H9 (cell line): Measurements from ENCODE around the gene PIGM. TPM values are rescaled to one million over a fixed set of nuclear protein-coding genes. Genes with fewer than 3 reads are reported as not detected.

Experiments
- DNase-seq: peaks from one replicate; pipeline ENCODE4 v3.0.0-alpha.2; 2017
- H2AFZ ChIP-seq: one replicate; pipeline ENCODE4 v1.6.1; 2013; ENCODE audit warnings: mild to moderate bottlenecking, low read length, control low read depth, moderate library complexity
- H2AK5ac ChIP-seq: 2 replicates; pipeline ENCODE4 v1.6.1; 2013; ENCODE audit warnings: low read length, control low read depth, mixed read lengths; ENCODE audit not compliant: insufficient read length
- H2BK120ac ChIP-seq: one replicate; pipeline ENCODE4 v1.6.1; 2013; ENCODE audit warnings: low read depth, mild to moderate bottlenecking, low read length, control low read depth, inconsistent platforms; ENCODE audit not compliant: poor library complexity, severe bottlenecking
- H2BK12ac ChIP-seq: 2 replicates; pipeline ENCODE4 v1.6.1; 2013; ENCODE audit warnings: low read length, control low read depth, mixed read lengths, low read depth; ENCODE audit not compliant: insufficient read length
- H2BK15ac ChIP-seq: 2 replicates; pipeline ENCODE4 v1.6.1; 2013; ENCODE audit warnings: low read depth, low read length, control low read depth
- H2BK20ac ChIP-seq: one replicate; pipeline ENCODE4 v1.6.1; 2013; ENCODE audit warnings: low read depth, mild to moderate bottlenecking, low read length, control low read depth, inconsistent platforms; ENCODE audit not compliant: poor library complexity, severe bottlenecking
- H2BK5ac ChIP-seq: 2 replicates; pipeline ENCODE4 v1.6.1; 2013; ENCODE audit warnings: low read length, control low read depth, mixed read lengths; ENCODE audit not compliant: insufficient read length
- H3K14ac ChIP-seq: 2 replicates; pipeline ENCODE4 v1.6.1; 2013; ENCODE audit warnings: low read length, control low read depth; ENCODE audit not compliant: insufficient read depth
- H3K18ac ChIP-seq: 2 replicates; pipeline ENCODE4 v1.6.1; 2013; ENCODE audit warnings: low read depth, mild to moderate bottlenecking, mixed read lengths, low read length, control low read depth; ENCODE audit not compliant: insufficient read length
- H3K23ac ChIP-seq: 2 replicates; pipeline ENCODE4 v1.6.1; 2013; ENCODE audit warnings: low read length, control low read depth, mixed read lengths, low read depth; ENCODE audit not compliant: insufficient read length
- H3K23me2 ChIP-seq: 2 replicates; pipeline ENCODE4 v1.6.1; 2013; ENCODE audit warnings: low read depth, mild to moderate bottlenecking, mixed read lengths, low read length, control low read depth; ENCODE audit not compliant: insufficient read length, poor library complexity, severe bottlenecking
- H3K27ac ChIP-seq: 2 replicates; pipeline ENCODE4 v1.5.1; 2013; ENCODE audit warnings: low read length, control low read depth, mixed read lengths, low read depth; ENCODE audit not compliant: insufficient read length
- H3K27me3 ChIP-seq: 2 replicates; pipeline ENCODE4 v1.6.1; 2013; ENCODE audit warnings: low read length, control low read depth, inconsistent platforms; ENCODE audit not compliant: insufficient read depth
- H3K4ac ChIP-seq: 2 replicates; pipeline ENCODE4 v1.6.1; 2013; ENCODE audit warnings: low read depth, mild to moderate bottlenecking, control low read depth, inconsistent platforms, low read length, moderate library complexity
- H3K4me1 ChIP-seq: 2 replicates; pipeline ENCODE4 v1.6.1; 2013; ENCODE audit warnings: low read length, control low read depth, inconsistent platforms; ENCODE audit not compliant: insufficient read depth
- H3K4me2 ChIP-seq: 2 replicates; pipeline ENCODE4 v1.6.1; 2013; ENCODE audit warnings: low read length, control low read depth, mixed read lengths; ENCODE audit not compliant: insufficient read length, insufficient read depth
- H3K56ac ChIP-seq: 2 replicates; pipeline ENCODE4 v1.6.1; 2013; ENCODE audit warnings: low read depth, mild to moderate bottlenecking, mixed read lengths, low read length, control low read depth; ENCODE audit not compliant: insufficient read length
- H3K79me1 ChIP-seq: 2 replicates; pipeline ENCODE4 v1.6.1; 2013; ENCODE audit warnings: low read depth, mild to moderate bottlenecking, moderate library complexity, low read length, control low read depth, inconsistent platforms; ENCODE audit not compliant: insufficient read depth, poor library complexity, severe bottlenecking
- H3K79me2 ChIP-seq: 2 replicates; pipeline ENCODE4 v1.6.1; 2013; ENCODE audit warnings: low read length, control low read depth, inconsistent platforms; ENCODE audit not compliant: insufficient read depth
- H3K9ac ChIP-seq: 2 replicates; pipeline ENCODE4 v1.6.1; 2013; ENCODE audit warnings: low read length, control low read depth, mixed read lengths; ENCODE audit not compliant: insufficient read length; ENCODE audit errors: extremely low read depth
- H3K9me3 ChIP-seq: one replicate; pipeline ENCODE4 v1.6.1; 2013; ENCODE audit warnings: low read depth, low read length, inconsistent platforms; ENCODE audit not compliant: control insufficient read depth
- H3T11ph ChIP-seq: one replicate; pipeline ENCODE4 v1.6.1; 2013; ENCODE audit warnings: mild to moderate bottlenecking, low read length, control low read depth, inconsistent platforms
- H4K20me1 ChIP-seq: one replicate; pipeline ENCODE4 v1.6.1; 2013; ENCODE audit not compliant: control insufficient read depth, insufficient read length, insufficient read depth
- H4K5ac ChIP-seq: 2 replicates; pipeline ENCODE4 v1.6.1; 2013; ENCODE audit warnings: low read depth, mild to moderate bottlenecking, mixed read lengths, low read length, control low read depth; ENCODE audit not compliant: insufficient read length
- H4K8ac ChIP-seq: replicated peaks from 2 replicates; pipeline ENCODE4 v1.6.1; 2013; ENCODE audit warnings: low read length, control low read depth, mixed read lengths, low read depth; ENCODE audit not compliant: insufficient read length
- H4K91ac ChIP-seq: 2 replicates; pipeline ENCODE4 v1.6.1; 2013; ENCODE audit warnings: low read depth, mild to moderate bottlenecking, moderate library complexity, mixed read lengths, low read length, control low read depth; ENCODE audit not compliant: insufficient read length
- H3K27ac Mint-ChIP-seq, 3 experiments: 2 replicates in 2 of 3; 3 replicates in 1 of 3; pipeline ENCODE4 v1.8.0; 2020 to 2021; ENCODE audit warnings: mixed read lengths in 3 of 3, mild to moderate bottlenecking in 1 of 3, moderate library complexity in 1 of 3
- H3K27me3 Mint-ChIP-seq: 2 replicates; pipeline ENCODE4 v1.8.0; 2021; ENCODE audit warnings: low read depth, mild to moderate bottlenecking, moderate library complexity, mixed read lengths
- H3K36me3 Mint-ChIP-seq, 3 experiments: 2 replicates in 2 of 3; 3 replicates in 1 of 3; pipeline ENCODE4 v1.8.0; 2020 to 2021; ENCODE audit warnings: low read depth in 3 of 3, mixed read lengths in 3 of 3; ENCODE audit not compliant: insufficient read depth in 1 of 3
- H3K4me1 Mint-ChIP-seq, 2 experiments: 2 replicates each; pipeline ENCODE4 v1.8.0; 2020; ENCODE audit warnings: mixed read lengths in 2 of 2
- H3K4me3 Mint-ChIP-seq, 2 experiments: 2 replicates in 1 of 2; 3 replicates in 1 of 2; pipeline ENCODE4 v1.8.0; 2020 to 2021; ENCODE audit warnings: mild to moderate bottlenecking in 2 of 2, mixed read lengths in 2 of 2, moderate library complexity in 1 of 2
- H3K9me3 Mint-ChIP-seq, 2 experiments: 2 replicates in 1 of 2; 3 replicates in 1 of 2; pipeline ENCODE4 v1.8.0; 2020; ENCODE audit warnings: mild to moderate bottlenecking in 2 of 2, mixed read lengths in 2 of 2, moderate library complexity in 1 of 2
- CTCF ChIP-seq: fragments of 200-600 bp; sonication (generic); conservative IDR thresholded peaks from 3 replicates; pipeline ENCODE4 v1.8.0; 2021; ENCODE audit warnings: antibody characterized with exemption, mild to moderate bottlenecking
- WGBS: extraction: QIAGEN DNeasy Blood & Tissue Kit; methylation state at CpG from one replicate; pipeline ENCODE4 v1.1.7; 2013; ENCODE audit warnings: missing lambda C conversion rate, low lambda C conversion rate, mixed read lengths; ENCODE audit not compliant: insufficient read length; ENCODE audit errors: extremely low coverage; 5-methylcytosine and 5-hydroxymethylcytosine counted together
- total RNA-seq: library from RNA; stranded (reverse); gene quantifications from 2 replicates; pipeline ENCODE4 v1.2.1, GENCODE V29; 2021

PIGM gene
- total RNA-seq, 1 experiment from 2014 or later = 5.9 TPM

GRCh38 chr1:159980786-159981185 lies 51.0 kb downstream of the PIGM start:
- Mint-ChIP-seq H3K27me3 (peaks cover 29% of the 10 kb centered on the region), H3K36me3 (no peaks in the 10 kb centered on the region), H3K27ac (no peak overlapping the region), H3K9me3 (no peaks in the 10 kb centered on the region), H3K4me3 (no peak overlapping the region), H3K4me1 (peaks cover 0 to 3% of the 10 kb centered on the region in 2 experiments; a peak in 2 of 4 replicates)
- H2BK5ac ChIP-seq = no peak overlapping the region
- no peak overlapping the region for H4K8ac ChIP-seq
- H3K79me1 ChIP-seq = no peaks in the 10 kb centered on the region
- H2BK15ac ChIP-seq = no peak overlapping the region
- H2AK5ac ChIP-seq = no peak overlapping the region
- no peak overlapping the region for H3K18ac ChIP-seq
- H3K23ac ChIP-seq = no peak overlapping the region
- no peaks in the 10 kb centered on the region for H4K20me1 ChIP-seq
- H3K27ac ChIP-seq = no peak overlapping the region
- no peak overlapping the region for H2AFZ ChIP-seq
- no peak overlapping the region for H3T11ph ChIP-seq
- H3K27me3 ChIP-seq = no peaks in the 10 kb centered on the region
- no peaks in the 10 kb centered on the region for H3K79me2 ChIP-seq
- H3K23me2 ChIP-seq = no peaks in the 10 kb centered on the region
- no peak overlapping the region for H2BK12ac ChIP-seq
- no peaks in the 10 kb centered on the region for H3K9me3 ChIP-seq
- no peak overlapping the region for H3K9ac ChIP-seq
- no peak overlapping the region for H3K14ac ChIP-seq
- no peak overlapping the region for H3K4me2 ChIP-seq
- no peak overlapping the region for H2BK20ac ChIP-seq
- H4K91ac ChIP-seq = no peak overlapping the region
- no peak overlapping the region for H3K4ac ChIP-seq
- no peak for TF ChIP-seq CTCF
- no peak for DNase-seq
- WGBS = no CpG with 5 or more reads among the region's 7 CpGs
- no peak overlapping the region for H2BK120ac ChIP-seq
- H4K5ac ChIP-seq = no peak overlapping the region
- no peak overlapping the region for H3K56ac ChIP-seq
- no peaks in the 10 kb centered on the region for H3K4me1 ChIP-seq
